ENCODE results near the gene OR2C3. TPM values are rescaled to one million over a fixed set of nuclear protein-coding genes. Genes with fewer than 3 reads are reported as not detected.
A peak's percentile ranks its signal among the peaks of the same experiment; 100 is the strongest.
"Not testable (repeated sequence)": the region's sequence is repeated elsewhere in the genome, so short reads cannot be mapped to it uniquely, and the experiment has no call there.

OR2C3 gene
- total RNA-seq (2014; rRNA removed; shearing (Covaris generic)): not detected in 2 replicates

- DNase-seq (ENCODE audit: low spot score): no peak
Observed at GRCh38 chr1:247536340-247536739, at the start of gene OR2C3. TSS of gene OR2C3 (minus strand) at chr1:247536440. CDS start at chr1:247532511, 3,929 bp downstream.

GRCh38 chr1:247578946-247579460, 42.8 kb upstream of the OR2C3 start:
- no peak for DNase-seq (ENCODE audit: low spot score)

- DNase-seq (ENCODE audit: low spot score): no peak
Observed at GRCh38 chr1:247576514-247576913, 40.3 kb upstream of the OR2C3 start.

GRCh38 chr1:247574664-247575063, 38.4 kb upstream of the OR2C3 start:
- DNase-seq (ENCODE audit: low spot score): no peak

- no peak for DNase-seq (ENCODE audit: low spot score)
Observed at GRCh38 chr1:247574236-247574635, 38.0 kb upstream of the OR2C3 start.

- peak; percentile 18 for DNase-seq (ENCODE audit: low spot score)
Observed at GRCh38 chr1:247562198-247562597, 26.0 kb upstream of the OR2C3 start.

GRCh38 chr1:247561711-247562110, 25.5 kb upstream of the OR2C3 start:
- DNase-seq (ENCODE audit: low spot score): no peak

GRCh38 chr1:247557926-247558674, 21.9 kb upstream of the OR2C3 start:
- no peak for DNase-seq (ENCODE audit: low spot score)

- DNase-seq (ENCODE audit: low spot score): no peak
Observed at GRCh38 chr1:247552231-247552630, 16.0 kb upstream of the OR2C3 start.

GRCh38 chr1:247551721-247552120, 15.5 kb upstream of the OR2C3 start:
- no peak for DNase-seq (ENCODE audit: low spot score)

- DNase-seq (ENCODE audit: low spot score): no peak
Observed at GRCh38 chr1:247548769-247549182, 12.5 kb upstream of the OR2C3 start, which contains the start of gene GCSAML. TSS of gene GCSAML (plus strand) at chr1:247549134. CDS start at chr1:247549192, 58 bp downstream.

GRCh38 chr1:247548092-247548491, 11.9 kb upstream of the OR2C3 start:
- DNase-seq (ENCODE audit: low spot score): no peak

GRCh38 chr1:247542811-247543210, 6.6 kb upstream of the OR2C3 start:
- DNase-seq (ENCODE audit: low spot score): no peak

GRCh38 chr1:247540581-247540980, 4.3 kb upstream of the OR2C3 start:
- no peak for DNase-seq (ENCODE audit: low spot score)

- DNase-seq (ENCODE audit: low spot score): no peak
Observed at GRCh38 chr1:247539215-247539614, 3.0 kb upstream of the OR2C3 start.

GRCh38 chr1:247538561-247538960, 2.3 kb upstream of the OR2C3 start:
- no peak for DNase-seq (ENCODE audit: low spot score)

- peak; percentile 20 for DNase-seq (ENCODE audit: low spot score)
Observed at GRCh38 chr1:247535402-247535801, 838 bp downstream of the OR2C3 start.

- DNase-seq (ENCODE audit: low spot score): no peak
Observed at GRCh38 chr1:247531937-247532336, 4.3 kb downstream of the OR2C3 start.

- no peak for DNase-seq (ENCODE audit: low spot score)
Observed at GRCh38 chr1:247530785-247531184, 5.5 kb downstream of the OR2C3 start.

- no peak for DNase-seq (ENCODE audit: low spot score)
Observed at GRCh38 chr1:247529771-247530355, 6.4 kb downstream of the OR2C3 start.

- DNase-seq (ENCODE audit: low spot score): no peak
Observed at GRCh38 chr1:247528812-247529474, 7.3 kb downstream of the OR2C3 start.

GRCh38 chr1:247521886-247522285, 14.4 kb downstream of the OR2C3 start:
- not testable (repeated sequence) for DNase-seq (ENCODE audit: low spot score)

- DNase-seq (ENCODE audit: low spot score): no peak
Observed at GRCh38 chr1:247518613-247518891, 17.7 kb downstream of the OR2C3 start.
